Hepatocyte (in vitro differentiated cells): ENCODE data around the gene XYLT1. TPM values are rescaled to one million over a fixed set of nuclear protein-coding genes. Genes with fewer than 3 reads are reported as not detected.

Source experiments
- DNase-seq: peaks from one replicate; pipeline ENCODE4 v3.0.0-alpha.2; 2016; ENCODE audit warnings: low spot score
- H2AFZ ChIP-seq: fragments of 200-600 bp; sonication (generic); 2 replicates; pipeline ENCODE4 v1.6.0; 2016; ENCODE audit warnings: antibody characterized with exemption, mild to moderate bottlenecking
- H3K27ac ChIP-seq: fragments of 200-600 bp; sonication (generic); 2 replicates; pipeline ENCODE4 v1.5.1; 2016; ENCODE audit warnings: mild to moderate bottlenecking
- H3K27me3 ChIP-seq: fragments of 200-600 bp; sonication (generic); 2 replicates; pipeline ENCODE4 v1.6.1; 2016
- H3K36me3 ChIP-seq: fragments of 200-600 bp; sonication (generic); replicated peaks from 2 replicates; pipeline ENCODE4 v1.5.1; 2016; ENCODE audit warnings: low read depth; ENCODE audit not compliant: insufficient read depth
- H3K4me1 ChIP-seq: fragments of 200-600 bp; sonication (generic); 2 replicates; pipeline ENCODE4 v1.5.1; 2016; ENCODE audit warnings: mild to moderate bottlenecking, moderate library complexity; ENCODE audit not compliant: insufficient read depth
- H3K4me2 ChIP-seq: fragments of 200-600 bp; sonication (generic); 2 replicates; pipeline ENCODE4 v1.6.0; 2016
- H3K4me3 ChIP-seq: fragments of 200-600 bp; sonication (generic); 2 replicates; pipeline ENCODE4 v1.5.1; 2016; ENCODE audit warnings: mild to moderate bottlenecking
- H3K79me2 ChIP-seq: fragments of 200-600 bp; sonication (generic); 2 replicates; pipeline ENCODE4 v1.6.0; 2017; ENCODE audit warnings: mild to moderate bottlenecking
- H3K9me2 ChIP-seq: fragments of 200-600 bp; sonication (generic); replicated peaks from 2 replicates; pipeline ENCODE4 v1.6.0; 2017; ENCODE audit warnings: mild to moderate bottlenecking; ENCODE audit not compliant: insufficient read depth
- H3K9me3 ChIP-seq: fragments of 200-600 bp; sonication (generic); 2 replicates; pipeline ENCODE4 v1.5.1; 2016; ENCODE audit warnings: low read depth, mild to moderate bottlenecking
- H4K20me1 ChIP-seq: fragments of 200-600 bp; sonication (generic); 2 replicates; pipeline ENCODE4 v1.6.0; 2016; ENCODE audit warnings: mild to moderate bottlenecking; ENCODE audit not compliant: insufficient read depth, poor library complexity, severe bottlenecking
- CTCF ChIP-seq: fragments of 200-600 bp; sonication (generic); IDR thresholded peaks from 2 replicates; pipeline ENCODE4 v1.5.1; 2016; ENCODE audit warnings: antibody characterized with exemption, mild to moderate bottlenecking; ENCODE audit not compliant: poor library complexity
- EZH2 ChIP-seq: fragments of 200-600 bp; sonication (generic); IDR thresholded peaks from 2 replicates; pipeline ENCODE4 v1.6.1; 2016; ENCODE audit warnings: antibody characterized with exemption, mild to moderate bottlenecking, borderline replicate concordance
- EZH2phosphoT487 ChIP-seq: fragments of 200-600 bp; sonication (generic); IDR thresholded peaks from one replicate; pipeline ENCODE4 v1.6.1; 2018; ENCODE audit warnings: antibody characterized with exemption, mild to moderate bottlenecking, low read depth, moderate library complexity; ENCODE audit not compliant: unreplicated experiment, severe bottlenecking
- WGBS: methylation state at CpG from one replicate; pipeline ENCODE4 v1.1.6; 2016; ENCODE audit warnings: low lambda C conversion rate; ENCODE audit errors: missing lambda C conversion rate; 5-methylcytosine and 5-hydroxymethylcytosine counted together
- polyA plus RNA-seq: library from polyadenylated mRNA; unstranded; fragments of >200 nt; fragmentation: Nextera tagmentation; extraction: Ambion mirVana; gene quantifications from 2 replicates; pipeline ENCODE4 v1.2.1, GENCODE V29; 2016
- total RNA-seq: library from RNA; depleted of rRNA; stranded (reverse); fragments of >200 nt; gene quantifications from 2 replicates; pipeline ENCODE4 v1.2.3, GENCODE V29; 2014

The XYLT1 gene
- total and polyA plus RNA-seq, 2 experiments from 2014 or later: 6.9 to 13.7 TPM

GRCh38 chr16:17452922-17453321, 17.8 kb downstream of the XYLT1 start:
- peaks cover 14% of the 10 kb centered on the region for H3K79me2 ChIP-seq
- H3K4me2 ChIP-seq: no peak overlapping the region
- H3K4me1 ChIP-seq: peaks cover 10% of the 10 kb centered on the region
- DNase-seq: no peak
- H3K27ac ChIP-seq: no peak overlapping the region
- no peaks in the 10 kb centered on the region for H3K9me2 ChIP-seq
- no peaks in the 10 kb centered on the region for H3K36me3 ChIP-seq
- H3K4me3 ChIP-seq: no peak overlapping the region
- no peaks in the 10 kb centered on the region for H3K9me3 ChIP-seq
- WGBS: 85% methylated on average over 2 of the region's 2 CpGs
- H4K20me1 ChIP-seq: no peaks in the 10 kb centered on the region
- no peaks in the 10 kb centered on the region for H3K27me3 ChIP-seq
- TF ChIP-seq CTCF: no peak
- H2AFZ ChIP-seq: no peak overlapping the region

GRCh38 chr16:17451843-17452242, 18.9 kb downstream of the XYLT1 start:
- 93% methylated on average over 3 of the region's 3 CpGs for WGBS
- Histone ChIP-seq H3K27me3 (no peaks in the 10 kb centered on the region), H3K4me3 (no peak overlapping the region), H3K9me2 (no peaks in the 10 kb centered on the region), H3K27ac (no peak overlapping the region), H3K4me1 (peaks cover under 1% of the 10 kb centered on the region), H3K4me2 (no peak overlapping the region), H3K36me3 (no peaks in the 10 kb centered on the region), H3K9me3 (no peaks in the 10 kb centered on the region), H4K20me1 (no peaks in the 10 kb centered on the region), H3K79me2 (peaks cover 7% of the 10 kb centered on the region), H2AFZ (no peak overlapping the region)
- TF ChIP-seq EZH2: no peak
- no peak for TF ChIP-seq CTCF
- TF ChIP-seq EZH2phosphoT487: no peak
- no peak for DNase-seq

- H3K9me3 ChIP-seq: no peaks in the 10 kb centered on the region
- no peak overlapping the region for H3K4me3 ChIP-seq
- H3K4me1 ChIP-seq: no peaks in the 10 kb centered on the region
- no peak overlapping the region for H2AFZ ChIP-seq
- H3K4me2 ChIP-seq: no peak overlapping the region
- H4K20me1 ChIP-seq: no peaks in the 10 kb centered on the region
- H3K36me3 ChIP-seq: no peaks in the 10 kb centered on the region
- no peaks in the 10 kb centered on the region for H3K9me2 ChIP-seq
- WGBS: 94% methylated on average over 7 of the region's 7 CpGs
- DNase-seq: no peak
- H3K27ac ChIP-seq: no peak overlapping the region
- H3K27me3 ChIP-seq: no peaks in the 10 kb centered on the region
- peaks cover 3% of the 10 kb centered on the region for H3K79me2 ChIP-seq
- no peak for TF ChIP-seq EZH2
- no peak for TF ChIP-seq CTCF
Observed at GRCh38 chr16:17450291-17450690, 20.5 kb downstream of the XYLT1 start.
